ENCODE results near the gene SORD.
"Not testable (repeated sequence)": the region's sequence is repeated elsewhere in the genome, so short reads cannot be mapped to it uniquely, and the experiment has no call there.

Gene SORD

DNA sequence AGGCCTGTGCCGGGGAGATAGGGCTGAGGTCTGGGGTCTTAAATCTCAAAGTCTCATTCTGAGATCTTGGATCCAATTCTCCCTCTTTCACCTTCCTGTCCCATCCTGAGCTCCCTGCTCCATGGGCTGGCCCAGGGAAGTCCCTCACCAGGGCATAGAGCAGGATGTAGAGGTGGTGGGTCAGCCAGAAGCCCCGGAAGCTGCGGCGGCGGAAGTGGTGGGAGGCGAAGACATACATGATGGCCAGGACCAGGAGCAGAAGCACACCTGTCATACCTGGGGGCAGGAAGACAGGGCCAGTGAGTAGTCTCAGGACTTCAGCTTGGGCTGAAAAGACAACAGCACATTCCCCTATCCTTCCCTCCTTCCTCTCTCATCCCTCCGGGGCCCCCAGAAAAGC lies 74.5 kb downstream of the SORD start:
- no peak for DNase-seq (ENCODE audit: low read depth, low spot score)

DNA sequence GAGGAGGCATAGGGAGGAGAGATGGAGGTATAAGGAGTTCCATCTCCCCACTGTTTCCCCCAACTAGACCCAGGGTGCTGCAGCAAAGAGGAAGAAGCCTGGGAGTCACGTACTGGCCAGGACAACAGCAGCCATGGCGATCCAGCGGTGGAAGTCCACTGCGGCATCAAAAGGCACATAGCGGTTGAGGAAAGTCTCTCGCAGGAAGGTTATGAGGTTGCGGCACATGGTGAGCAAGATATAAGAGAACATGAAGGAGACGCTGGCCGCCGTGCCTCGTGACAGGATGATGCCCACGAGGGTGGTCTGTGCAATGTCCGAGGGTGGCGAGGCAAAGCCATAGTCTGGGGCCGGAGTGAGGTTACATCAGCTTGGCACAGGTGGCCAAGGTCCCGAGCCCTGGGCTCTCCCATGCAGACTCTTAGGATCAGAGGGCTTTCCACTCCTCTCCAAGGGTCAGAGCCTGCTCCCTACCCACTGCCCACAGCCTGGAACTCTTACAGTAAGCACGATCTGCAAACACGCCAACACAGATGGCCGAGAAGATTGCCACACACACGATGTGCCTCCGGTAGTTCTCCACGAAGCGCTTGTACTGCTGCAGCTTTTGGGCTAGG lies 76.7 kb downstream of the SORD start:
- no peak for DNase-seq (ENCODE audit: low read depth, low spot score)

DNA sequence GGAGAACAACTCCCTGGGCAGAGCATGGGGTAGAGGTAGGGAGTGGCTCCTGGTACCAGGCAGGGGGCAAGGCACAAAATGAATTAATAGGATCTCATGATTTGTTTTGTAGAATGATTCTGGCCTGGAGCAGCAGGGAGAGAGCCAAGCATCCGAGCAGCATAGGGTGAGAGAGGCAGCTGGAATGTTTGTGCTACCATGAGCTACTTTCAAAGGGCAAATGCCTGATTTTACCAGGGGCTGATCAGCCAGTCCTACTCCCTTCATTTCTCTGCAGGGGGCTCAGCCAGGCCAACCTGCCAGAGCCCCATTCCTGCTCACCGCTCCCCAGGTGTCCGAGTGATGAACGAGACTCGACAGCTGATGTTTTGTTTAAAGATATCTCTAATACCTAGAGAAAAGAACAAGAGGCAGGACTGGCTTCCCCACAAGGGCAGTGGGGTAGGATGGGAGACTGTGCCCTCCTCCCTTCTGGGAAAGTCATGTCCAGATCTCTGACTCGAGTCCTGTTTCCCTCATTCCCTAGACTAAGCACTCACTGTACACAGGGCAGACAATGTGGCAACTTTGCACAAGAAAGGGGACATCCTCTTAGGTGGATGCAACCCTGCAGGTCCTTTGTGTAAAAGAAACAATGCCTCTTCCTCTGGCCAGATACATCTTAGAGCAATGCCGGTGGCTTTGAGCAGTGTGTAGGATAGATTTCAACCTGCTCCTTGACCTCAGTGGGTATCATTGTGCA lies 78.1 kb downstream of the SORD start:
- no peak for DNase-seq (ENCODE audit: low read depth, low spot score)

DNA sequence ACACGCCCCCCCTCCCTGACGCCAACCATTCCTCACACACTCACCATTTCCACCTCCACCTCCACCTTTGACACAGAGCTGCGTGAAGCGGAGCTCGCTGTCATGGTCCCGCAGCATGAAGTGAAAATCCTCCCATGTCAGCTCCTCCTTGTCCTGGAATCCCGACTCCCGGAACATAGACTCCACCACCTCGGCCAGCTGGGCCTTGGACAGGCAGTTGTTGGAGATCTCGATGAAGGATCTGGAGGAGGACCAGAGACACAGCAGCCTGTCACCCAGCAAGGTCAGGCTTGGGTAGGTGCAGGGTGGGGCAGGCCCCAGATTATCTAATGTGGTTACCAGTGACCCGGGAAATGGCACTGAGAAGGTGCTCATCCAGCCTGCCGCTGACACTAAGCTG lies 78.8 kb downstream of the SORD start:
- DNase-seq (ENCODE audit: low read depth, low spot score): no peak

DNA sequence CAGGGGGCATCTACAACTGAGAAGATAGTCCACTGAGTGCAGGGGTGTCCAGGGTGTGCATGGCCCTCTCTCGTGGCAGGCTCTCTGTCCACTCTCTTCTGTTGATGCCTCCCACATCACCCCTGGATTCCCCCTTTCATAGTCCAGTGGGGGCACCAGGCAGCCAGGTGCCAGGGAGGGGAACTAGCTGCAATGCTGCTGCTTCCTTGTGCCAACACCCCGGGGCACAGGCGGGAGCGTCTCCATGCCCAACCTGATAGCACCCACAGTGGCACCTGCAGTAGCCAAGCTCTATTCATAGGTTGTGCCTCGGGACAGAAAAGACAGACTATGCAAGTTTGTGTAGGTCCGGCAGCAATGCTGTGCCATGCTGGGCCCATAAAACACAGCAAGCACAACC lies 79.2 kb downstream of the SORD start:
- no peak for DNase-seq (ENCODE audit: low read depth, low spot score)

DNA sequence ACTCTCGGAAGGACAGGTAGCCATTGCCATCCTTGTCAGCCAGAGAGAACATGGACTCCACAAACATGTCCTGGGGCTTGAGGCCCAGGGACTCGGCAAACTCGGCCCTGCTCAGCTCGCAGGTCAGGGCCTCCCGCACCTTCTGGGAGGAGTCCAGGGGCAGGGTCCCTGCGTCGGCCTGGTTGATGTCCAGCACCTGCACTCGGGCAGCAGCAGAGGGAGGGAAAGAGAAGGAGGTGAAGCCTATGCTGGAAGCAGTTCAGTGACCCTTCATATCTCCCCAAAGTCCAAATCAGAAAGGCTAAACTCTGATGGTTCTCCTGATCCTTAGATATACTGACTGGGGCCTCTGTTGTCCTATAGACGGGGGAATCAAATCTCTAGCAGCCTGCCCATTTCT lies 81.2 kb downstream of the SORD start:
- DNase-seq (ENCODE audit: low read depth, low spot score): not testable (repeated sequence)

DNA sequence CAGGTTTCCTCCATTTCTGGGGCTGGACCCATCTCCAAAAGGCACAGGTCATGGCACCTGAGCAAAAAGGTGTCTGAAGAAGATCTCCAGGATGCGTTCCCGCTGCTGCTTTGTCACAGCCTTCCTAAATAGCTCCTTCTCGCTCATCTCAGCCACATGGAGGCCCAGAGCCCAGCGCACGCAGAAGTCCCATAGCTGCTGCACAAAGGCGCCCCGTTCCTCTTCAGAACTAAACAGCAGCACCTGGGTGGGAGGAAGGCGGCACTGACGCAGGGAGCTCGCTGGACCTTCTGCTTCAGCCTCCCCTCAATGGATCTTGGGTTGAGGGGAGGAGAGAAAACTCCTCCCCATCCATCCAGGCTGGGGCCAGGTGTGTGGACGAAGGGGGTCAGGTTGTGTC lies 82.6 kb downstream of the SORD start:
- no peak for DNase-seq (ENCODE audit: low read depth, low spot score)

DNA sequence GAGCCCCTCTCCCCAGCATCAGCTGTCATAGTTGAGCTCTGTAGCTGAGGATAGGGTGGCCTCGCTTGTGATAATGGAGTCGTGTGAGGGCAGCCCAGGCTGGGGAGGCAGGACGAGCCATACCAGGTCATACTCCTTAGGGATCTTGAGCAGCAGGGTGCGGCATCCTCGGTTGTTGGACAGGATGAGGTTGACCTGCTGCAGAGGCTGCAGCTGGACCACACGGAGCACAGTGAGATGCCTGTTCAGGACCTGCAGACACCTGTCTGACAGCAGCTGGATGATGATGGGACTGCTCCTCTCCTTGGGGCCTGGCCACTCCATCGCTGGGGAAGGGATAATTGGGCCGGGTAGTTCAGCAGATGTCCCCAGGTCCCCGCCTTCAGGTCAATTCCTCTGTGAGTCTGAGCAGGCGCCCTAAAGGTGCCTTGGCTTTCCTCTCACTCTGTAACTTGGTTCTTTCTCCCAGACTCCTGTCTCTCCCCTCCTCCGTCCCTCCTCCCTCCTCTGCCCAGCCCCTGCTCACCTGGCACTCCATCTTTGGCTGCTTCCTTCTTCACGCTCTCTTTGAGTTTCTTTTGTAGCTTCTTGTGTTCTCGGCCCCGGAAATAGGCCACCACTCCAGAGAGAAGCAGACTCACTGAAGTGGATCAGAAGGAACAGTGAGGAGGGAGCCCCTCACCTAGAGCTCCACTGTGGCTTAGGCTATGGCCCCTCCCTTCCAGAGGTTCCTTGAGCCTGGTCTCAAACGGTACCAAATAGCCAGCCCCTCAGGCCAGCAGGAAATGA lies 83.2 kb downstream of the SORD start:
- no peak for DNase-seq (ENCODE audit: low read depth, low spot score)

DNA sequence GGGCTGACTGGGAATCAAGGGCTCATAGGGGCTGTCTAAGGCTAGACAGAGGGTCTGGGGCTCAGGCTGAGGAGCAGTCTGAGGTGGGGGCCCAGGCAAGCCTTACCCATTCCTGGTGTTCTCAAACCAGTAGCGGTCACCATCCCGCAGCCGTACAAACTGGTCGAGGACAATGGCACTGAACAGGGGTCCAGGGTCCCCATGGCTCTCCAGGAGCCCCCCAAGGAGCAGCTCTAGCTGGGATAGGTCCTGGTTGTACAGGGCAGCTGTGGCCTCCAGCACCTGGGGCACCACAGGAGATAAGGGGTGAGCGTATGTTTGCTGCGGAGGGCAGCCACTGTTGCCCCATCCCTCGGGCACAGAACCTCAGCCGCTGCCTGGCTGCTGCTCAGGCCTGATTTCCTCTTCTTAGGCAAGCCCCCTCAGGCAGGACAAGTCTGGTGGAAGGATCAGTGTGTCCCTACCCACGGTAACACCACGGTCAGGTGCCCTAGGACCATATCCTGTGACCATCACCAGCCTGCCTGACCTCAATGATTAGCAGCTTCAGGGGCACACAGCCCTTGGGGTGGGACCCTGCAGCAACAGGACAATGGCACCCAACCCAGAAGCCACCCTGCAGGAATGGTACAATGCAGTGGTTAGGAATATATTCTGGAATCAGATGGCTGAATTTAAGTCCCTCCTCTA lies 85.1 kb downstream of the SORD start:
- no peak for DNase-seq (ENCODE audit: low read depth, low spot score)

DNA sequence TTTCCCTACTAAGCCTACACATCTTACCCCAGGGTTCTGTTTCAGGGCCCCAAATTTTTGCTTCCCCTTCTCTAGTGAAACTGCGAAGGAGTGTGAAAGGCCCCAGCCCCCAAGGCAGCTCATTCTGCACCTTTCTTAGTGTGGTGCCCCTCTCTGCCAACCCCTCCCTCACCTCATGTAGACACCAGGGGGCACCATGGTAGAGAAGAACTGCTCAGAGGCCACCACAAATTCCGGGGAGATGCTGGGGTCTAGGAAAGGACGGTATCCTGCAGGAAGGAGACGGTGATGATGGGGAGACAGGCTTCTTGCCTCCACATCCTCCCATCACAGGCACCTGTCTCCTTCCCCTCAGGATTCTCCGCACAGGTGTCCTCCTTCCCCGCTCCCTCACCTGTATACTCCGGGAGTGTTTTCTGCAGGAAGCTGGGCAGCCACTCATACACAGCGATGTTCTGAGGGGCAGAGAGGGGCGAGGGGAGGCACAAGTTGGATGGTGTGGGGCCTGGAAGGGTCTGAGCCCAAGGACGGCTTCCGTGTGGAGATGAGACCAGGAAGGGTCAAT lies 87.3 kb downstream of the SORD start:
- no peak for DNase-seq (ENCODE audit: low read depth, low spot score)

DNA sequence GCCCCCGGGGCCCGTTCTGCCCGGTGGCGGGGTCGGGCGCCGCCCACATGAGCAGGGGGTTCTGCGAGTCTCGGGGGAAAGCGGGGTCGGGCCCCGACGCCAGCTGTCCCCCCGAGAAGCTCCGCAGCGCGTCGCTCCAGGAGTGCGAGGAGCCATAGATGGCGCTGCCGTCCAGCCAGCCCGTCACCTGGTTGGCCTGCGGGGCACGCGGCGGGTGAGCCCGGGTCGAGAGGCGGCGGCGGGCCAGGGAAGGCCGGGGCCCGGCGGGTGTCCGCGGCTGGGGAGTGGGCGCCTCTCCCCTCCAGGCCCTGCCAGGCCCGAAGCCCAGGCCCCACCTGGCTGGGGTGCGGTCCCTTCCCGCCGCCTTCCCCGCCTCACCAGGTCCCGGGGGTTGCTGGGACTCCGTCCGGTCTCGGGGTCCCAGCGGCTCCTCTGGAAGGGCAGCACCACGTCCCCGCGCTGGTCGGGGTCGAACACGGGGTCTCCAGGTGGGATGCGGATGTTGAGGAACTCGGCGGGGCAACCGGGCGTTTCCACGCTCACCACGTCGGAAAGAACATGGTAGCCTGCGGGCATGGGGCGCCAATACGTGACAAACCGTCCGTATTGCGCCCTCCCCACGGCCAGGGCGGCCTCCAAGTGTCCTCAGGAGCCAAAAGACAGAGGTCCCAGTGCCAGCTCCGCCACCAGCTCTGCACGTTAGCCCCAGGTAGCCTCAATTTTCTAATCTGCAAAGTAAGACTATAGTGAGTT lies 88.6 kb downstream of the SORD start:
- no peak for DNase-seq (ENCODE audit: low read depth, low spot score)

DNA sequence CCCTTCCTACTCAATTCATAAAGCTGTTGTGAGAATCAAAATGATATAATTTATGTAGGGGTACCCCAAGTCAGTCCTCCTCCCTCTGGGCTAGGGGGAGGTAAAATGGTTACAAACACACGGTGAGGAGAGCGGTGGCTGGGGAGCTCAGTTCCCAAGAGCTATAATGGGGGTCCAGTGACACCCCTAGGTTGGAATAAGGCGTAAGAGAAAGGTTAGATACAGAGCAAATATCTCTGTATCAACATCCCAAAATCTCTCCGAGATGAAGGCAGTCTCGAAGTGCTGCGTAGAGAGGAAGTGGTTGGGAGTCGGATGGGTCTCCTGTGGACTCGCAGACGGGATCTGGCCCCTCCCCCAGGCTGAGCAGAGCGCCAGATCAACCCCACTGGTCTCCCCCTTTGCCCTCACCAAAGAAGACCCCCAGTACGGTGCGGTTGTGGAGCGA lies 89.2 kb downstream of the SORD start:
- no peak for DNase-seq (ENCODE audit: low read depth, low spot score)

DNA sequence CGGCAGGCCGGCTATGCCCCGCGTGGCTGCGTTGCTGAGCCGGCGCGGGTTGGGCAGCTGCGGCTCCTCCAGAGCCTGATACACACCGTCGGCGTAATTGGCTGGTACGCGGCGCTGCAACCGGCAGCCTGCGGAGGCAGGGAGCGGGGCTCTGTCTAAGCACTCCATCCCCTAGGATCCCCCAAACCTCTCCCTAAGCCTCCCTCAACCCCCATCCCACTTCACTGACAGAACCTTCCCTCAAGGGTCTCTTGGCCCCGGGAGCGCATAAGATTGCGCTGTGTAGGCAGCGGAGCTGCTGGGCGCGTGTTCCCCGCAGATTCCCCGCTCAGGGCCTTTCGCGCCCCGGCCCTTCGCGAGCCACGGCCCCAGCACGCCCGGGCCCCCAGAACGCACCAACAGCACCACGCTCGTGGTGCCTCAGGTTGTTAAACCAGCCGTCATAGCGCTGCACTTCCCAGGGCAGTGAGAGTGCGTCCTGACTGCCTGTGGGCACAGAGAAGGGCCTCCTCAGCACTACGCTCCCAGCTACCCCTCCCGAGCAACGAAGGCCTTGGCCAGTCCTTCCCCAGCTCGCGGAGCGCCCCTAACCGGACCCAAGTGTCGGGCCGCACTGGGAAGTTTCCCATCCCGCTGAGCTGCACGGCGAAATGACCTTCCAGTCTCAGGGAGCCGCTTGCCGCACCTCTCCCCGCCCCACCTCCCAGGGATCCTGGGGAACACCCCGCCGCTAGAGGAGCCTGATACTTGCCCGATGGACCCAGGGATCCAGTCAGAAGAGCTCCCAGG lies 89.8 kb downstream of the SORD start:
- DNase-seq (ENCODE audit: low read depth, low spot score): no peak

DNA sequence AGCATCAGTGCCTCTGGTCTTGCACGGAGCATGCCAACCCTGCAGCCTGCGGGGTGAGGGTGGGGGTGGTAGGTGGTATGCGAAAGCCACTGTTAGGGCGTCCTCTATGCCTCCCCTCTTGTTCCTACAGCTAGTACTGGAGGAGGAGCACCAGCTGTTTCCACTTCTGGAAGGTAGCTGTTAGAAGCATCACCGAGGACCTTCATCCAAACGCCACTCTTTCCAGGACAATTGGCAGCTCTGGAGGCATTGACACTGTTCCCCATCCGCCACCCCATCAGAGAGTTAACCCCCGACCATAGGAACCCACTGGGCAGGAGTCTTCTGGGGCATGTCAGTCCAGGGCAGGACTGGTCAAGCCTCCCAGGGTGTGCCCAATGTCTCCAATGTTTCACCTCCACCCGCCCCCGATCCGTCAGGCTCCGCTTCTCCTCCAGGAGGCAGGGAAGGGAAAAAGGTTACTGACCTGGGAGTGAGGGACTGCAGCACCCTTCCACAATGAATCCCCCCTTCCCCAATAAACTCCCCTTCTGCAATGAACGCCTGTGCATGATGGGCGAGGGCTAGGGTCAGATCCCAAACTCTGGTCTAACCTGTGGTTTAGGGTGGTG lies 90.5 kb downstream of the SORD start:
- DNase-seq (ENCODE audit: low read depth, low spot score): no peak

DNA sequence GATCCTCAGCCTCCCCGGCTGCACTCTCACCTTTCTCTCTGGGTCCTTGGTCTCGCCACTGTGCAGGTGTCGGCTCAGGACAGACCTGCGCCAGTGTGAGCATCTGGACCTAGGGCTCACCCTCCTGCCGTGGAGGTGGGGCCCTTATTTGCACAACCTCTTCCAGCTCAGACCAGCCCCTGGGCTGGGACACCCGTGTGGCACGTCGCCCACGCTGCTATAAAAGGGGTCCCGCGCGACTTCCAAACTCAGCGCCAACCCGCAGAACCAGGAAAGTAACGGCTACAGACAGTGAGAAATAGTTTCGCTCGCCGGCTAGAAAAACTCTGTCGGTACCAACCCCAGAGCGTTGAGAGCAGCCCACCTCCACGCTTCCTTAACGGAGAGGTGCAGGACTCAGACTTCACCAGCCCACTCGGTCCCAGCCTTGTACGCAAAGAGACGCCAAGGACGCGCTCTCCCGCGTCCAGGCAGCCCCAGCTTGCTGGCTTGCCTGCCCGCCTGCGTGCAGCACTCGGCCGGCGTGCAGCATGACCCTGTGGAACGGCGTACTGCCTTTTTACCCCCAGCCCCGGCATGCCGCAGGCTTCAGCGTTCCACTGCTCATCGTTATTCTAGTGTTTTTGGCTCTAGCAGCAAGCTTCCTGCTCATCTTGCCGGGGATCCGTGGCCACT lies 91.2 kb downstream of the SORD start, which contains the start of the genes DUOX2 and DUOXA2:
DUOX2 (minus strand) TSS at position 97 of the 675 bp plus-strand sequence. CDS start 761 bp downstream, outside the sequence.
DUOXA2 (plus strand) TSS at position 251 of the 675 bp plus-strand sequence; CDS start at position 531, 280 bp downstream.
- peak; percentile 26 for DNase-seq (ENCODE audit: low read depth, low spot score)

DNA sequence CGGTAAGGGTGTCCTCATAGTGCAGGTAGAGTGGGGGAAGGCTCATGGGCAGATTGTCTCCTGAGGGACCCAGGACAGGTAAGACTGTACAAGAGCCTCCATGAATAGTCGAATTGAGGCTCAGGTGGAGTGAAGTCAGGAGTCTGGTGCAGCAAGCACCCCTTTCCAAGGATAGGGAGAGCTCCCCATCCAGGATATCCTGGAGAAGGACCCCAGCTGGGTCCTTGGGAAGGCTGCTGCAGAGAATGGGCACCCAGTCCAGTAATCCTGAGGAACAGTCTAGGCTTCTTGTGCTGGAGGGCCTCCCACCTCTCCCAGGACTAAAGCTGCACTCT lies 91.7 kb downstream of the SORD start:
- DNase-seq (ENCODE audit: low read depth, low spot score): no peak

DNA sequence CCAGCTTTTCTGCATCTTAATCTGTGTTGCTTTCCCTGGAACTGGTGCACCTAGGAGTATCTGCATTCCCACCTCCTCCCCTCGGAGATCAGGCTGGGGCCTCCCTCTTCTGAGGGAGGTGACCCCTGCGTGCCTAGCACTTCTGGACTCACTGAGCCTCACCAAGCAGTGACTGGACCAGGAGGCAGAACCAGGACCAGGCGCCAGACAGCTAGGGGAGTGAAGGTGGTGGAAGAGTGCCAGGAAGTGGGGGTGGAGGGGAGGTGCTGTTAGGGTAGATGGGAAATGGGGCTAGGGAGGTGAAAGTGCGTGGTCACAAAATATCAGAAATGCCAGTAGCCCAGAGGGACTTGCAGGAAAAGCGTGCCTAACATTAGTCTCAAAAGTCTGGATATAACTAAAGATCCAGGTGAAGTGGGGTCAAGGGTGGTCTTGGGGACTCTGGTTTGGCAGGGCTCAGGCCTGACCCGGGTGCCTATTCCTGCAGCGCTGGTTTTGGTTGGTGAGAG lies 92.4 kb downstream of the SORD start:
- no peak for DNase-seq (ENCODE audit: low read depth, low spot score)

DNA sequence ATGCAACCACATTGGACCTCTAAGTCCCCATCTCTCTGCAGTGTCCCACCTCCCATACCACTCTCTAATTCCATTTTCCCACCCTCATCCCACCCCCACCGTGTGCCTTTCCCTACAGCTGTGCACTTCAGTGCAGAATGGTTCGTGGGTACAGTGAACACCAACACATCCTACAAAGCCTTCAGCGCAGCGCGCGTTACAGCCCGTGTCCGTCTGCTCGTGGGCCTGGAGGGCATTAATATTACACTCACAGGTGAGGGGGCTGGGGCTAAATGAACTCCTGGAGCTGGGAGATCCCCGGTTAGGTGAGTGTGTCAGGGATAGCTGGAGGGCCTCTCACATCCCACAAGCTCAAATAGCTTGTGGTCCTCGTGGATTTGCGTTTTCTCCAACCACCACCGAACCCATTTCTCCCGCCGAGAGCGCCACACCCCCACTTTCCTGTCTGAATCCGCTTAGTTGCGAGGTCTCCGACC lies 93.0 kb downstream of the SORD start:
- no peak for DNase-seq (ENCODE audit: low read depth, low spot score)

Data from astrocyte of the hippocampus (primary cell).